ENCODE results near the gene ARL5C.

DNA sequence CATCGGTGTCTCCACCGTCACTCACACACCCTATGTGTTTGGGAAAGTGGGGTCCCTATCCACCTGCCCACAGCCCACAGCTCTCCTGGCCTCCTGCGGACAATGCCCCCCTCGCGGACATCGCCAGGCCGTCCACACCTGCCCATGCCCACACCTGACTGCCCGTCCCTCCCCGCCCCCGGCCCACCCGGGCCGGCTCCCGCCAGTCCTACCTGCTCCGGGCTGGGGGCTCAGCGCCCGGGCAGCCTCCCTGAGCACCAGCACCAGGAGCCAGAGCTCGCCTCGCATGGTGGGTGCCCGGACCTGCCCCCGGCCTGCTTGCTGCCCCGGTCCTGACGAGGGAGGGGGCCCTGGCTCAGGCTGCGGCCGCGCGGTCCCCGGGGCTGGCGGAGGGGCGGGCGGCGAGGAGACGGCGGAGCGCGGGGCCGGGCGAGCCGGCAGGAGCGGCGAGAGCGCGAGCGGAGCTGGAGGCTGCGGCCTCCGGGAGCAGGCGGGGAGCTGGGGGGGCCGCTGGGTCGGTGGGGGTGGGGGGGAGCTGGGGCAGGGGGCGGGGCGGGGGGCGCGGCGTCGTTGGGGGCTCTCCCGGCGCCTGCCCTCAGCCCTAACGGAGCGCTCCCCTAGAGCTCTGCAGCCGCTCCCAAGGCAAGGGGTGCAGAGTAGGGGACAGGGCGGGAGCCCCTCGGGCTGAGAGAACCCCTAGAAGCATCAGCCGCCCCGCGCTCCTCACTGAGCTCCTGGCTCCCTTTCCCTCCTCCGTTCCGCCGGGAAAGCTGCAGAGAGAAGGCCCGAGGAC is 14.6 kb downstream of the ARL5C start, which contains the start of gene PLXDC1:
- TF ChIP-seq EZH2phosphoT487 (IDR thresholded peaks at IDR 0.05; ENCODE audit: insufficient read depth, low read depth) (no peak), EZH2 (IDR thresholded peaks at IDR 0.05; ENCODE audit: insufficient read depth, poor library complexity, severe bottlenecking) (no peak)
